PFSK-1 (cell line): ENCODE measurements around the gene SHISAL1.

ENCODE experiments used
- FOXP2 ChIP-seq: optimal IDR thresholded peaks from 2 replicates; pipeline ENCODE3; 2011; ENCODE audit warnings: borderline replicate concordance, control low read depth, inconsistent platforms; ENCODE audit not compliant: insufficient read depth; ENCODE audit errors: extremely low read length, extremely low read depth
- POLR2AphosphoS5 ChIP-seq: IDR thresholded peaks from 2 replicates; pipeline ENCODE4 v1.6.1; 2012; ENCODE audit warnings: low read depth, mild to moderate bottlenecking, control low read depth, low read length, moderate library complexity
- REST ChIP-seq, 2 experiments: IDR thresholded peaks; 2 replicates each; pipeline versions ENCODE4 v1.6.1 to v1.8.0; 2011 to 2012; ENCODE audit warnings: low read depth in 2 of 2, low read length in 2 of 2, control low read depth in 1 of 2, inconsistent platforms in 1 of 2, mild to moderate bottlenecking in 1 of 2, moderate library complexity in 1 of 2; ENCODE audit not compliant: insufficient read depth in 1 of 2
- SIN3A ChIP-seq: IDR thresholded peaks from 2 replicates; pipeline ENCODE4 v1.6.1; 2012; ENCODE audit warnings: mild to moderate bottlenecking, low read length, moderate library complexity, borderline replicate concordance; ENCODE audit not compliant: insufficient read depth
- TAF1 ChIP-seq: IDR thresholded peaks from 2 replicates; pipeline ENCODE4 v1.6.1; 2012; ENCODE audit warnings: low read length, control low read depth, borderline replicate concordance; ENCODE audit not compliant: insufficient read depth

- TF ChIP-seq REST (IDR thresholded peaks at IDR 0.05; ENCODE audit: insufficient read depth in 1 of 2, low read depth in 2 of 2, low read length in 2 of 2) (no peak), POLR2AphosphoS5 (no peak), TAF1 (no peak), SIN3A (no peak), FOXP2 (no peak)
Measured at GRCh38 chr22:44231233-44231632, 81.5 kb downstream of the SHISAL1 start.
